SU-DHL-6 (cell line): ENCODE measurements around the gene DDB1.

ENCODE experiments used
- H2AFZ ChIP-seq: fragments of 200-600 bp; sonication (generic); 2 replicates; pipeline ENCODE4 v1.6.1; 2014; ENCODE audit warnings: low read depth, mild to moderate bottlenecking, moderate library complexity, mixed read lengths, antibody characterized with exemption, low read length; ENCODE audit not compliant: severe bottlenecking
- H3F3A ChIP-seq: fragments of 200-600 bp; shearing (Covaris generic); 2 replicates; pipeline ENCODE4 v1.6.0; 2016; ENCODE audit warnings: antibody characterized with exemption, mild to moderate bottlenecking; ENCODE audit not compliant: insufficient read depth
- H3K27ac ChIP-seq: fragments of 200-600 bp; sonication (generic); 2 replicates; pipeline ENCODE4 v1.5.1; 2016; ENCODE audit warnings: low read depth, mild to moderate bottlenecking, low read length, moderate library complexity, mixed read lengths
- H3K27me3 ChIP-seq: fragments of 200-600 bp; sonication (generic), shearing (Covaris generic); 2 replicates; pipeline ENCODE4 v1.6.0; 2014; ENCODE audit warnings: mild to moderate bottlenecking, low read length
- H3K36me3 ChIP-seq: fragments of 200-600 bp; sonication (generic); 2 replicates; pipeline ENCODE4 v1.6.1; 2014; ENCODE audit warnings: mild to moderate bottlenecking, low read length, mixed read lengths
- H3K4me2 ChIP-seq: fragments of 300-600, 200-600 bp; shearing (Covaris generic), sonication (generic); 2 replicates; pipeline ENCODE4 v1.6.0; 2014; ENCODE audit warnings: low read length, low read depth, mild to moderate bottlenecking; ENCODE audit not compliant: poor library complexity, severe bottlenecking
- H3K4me3 ChIP-seq: fragments of 200-600 bp; sonication (generic); 2 replicates; pipeline ENCODE4 v1.5.1; 2014; ENCODE audit warnings: antibody characterized with exemption, low read length, mild to moderate bottlenecking, mixed read lengths; ENCODE audit not compliant: insufficient read depth, poor library complexity, severe bottlenecking
- H3K79me2 ChIP-seq: fragments of 200-600 bp; sonication (generic); 2 replicates; pipeline ENCODE4 v1.6.1; 2014; ENCODE audit warnings: mild to moderate bottlenecking, low read length, moderate library complexity; ENCODE audit not compliant: insufficient read depth
- H3K9ac ChIP-seq: fragments of 200-600 bp; sonication (generic); 2 replicates; pipeline ENCODE4 v1.7.0; 2014; ENCODE audit warnings: mild to moderate bottlenecking, low read length
- H3K9me2 ChIP-seq: fragments of 200-600 bp; sonication (generic); replicated peaks from 2 replicates; pipeline ENCODE4 v1.6.1; 2014; ENCODE audit warnings: low read length; ENCODE audit not compliant: insufficient read depth
- H3K9me3 ChIP-seq: fragments of 200-600 bp; sonication (generic); 2 replicates; pipeline ENCODE4 v1.6.1; 2014; ENCODE audit warnings: low read length, mixed read lengths; ENCODE audit not compliant: insufficient read depth
- H4K20me1 ChIP-seq: fragments of 200-600 bp; sonication (generic); 2 replicates; pipeline ENCODE4 v1.6.1; 2014; ENCODE audit warnings: low read depth, mild to moderate bottlenecking, antibody characterized with exemption, low read length, moderate library complexity, mixed read lengths
- CTCF ChIP-seq: fragments of 200-600 bp; sonication (generic); IDR thresholded peaks from one replicate; pipeline ENCODE4 v1.5.1; 2017; ENCODE audit warnings: antibody characterized with exemption, mild to moderate bottlenecking, low read length, moderate library complexity; ENCODE audit not compliant: insufficient read depth, poor library complexity, severe bottlenecking
- EZH2phosphoT487 ChIP-seq: fragments of 200-600 bp; sonication (generic), shearing (Covaris generic); conservative IDR thresholded peaks from 2 replicates; pipeline ENCODE4 v1.6.1; 2018; ENCODE audit warnings: mild to moderate bottlenecking, antibody characterized with exemption, low read length, moderate library complexity, mixed read lengths

The DDB1 gene

DNA sequence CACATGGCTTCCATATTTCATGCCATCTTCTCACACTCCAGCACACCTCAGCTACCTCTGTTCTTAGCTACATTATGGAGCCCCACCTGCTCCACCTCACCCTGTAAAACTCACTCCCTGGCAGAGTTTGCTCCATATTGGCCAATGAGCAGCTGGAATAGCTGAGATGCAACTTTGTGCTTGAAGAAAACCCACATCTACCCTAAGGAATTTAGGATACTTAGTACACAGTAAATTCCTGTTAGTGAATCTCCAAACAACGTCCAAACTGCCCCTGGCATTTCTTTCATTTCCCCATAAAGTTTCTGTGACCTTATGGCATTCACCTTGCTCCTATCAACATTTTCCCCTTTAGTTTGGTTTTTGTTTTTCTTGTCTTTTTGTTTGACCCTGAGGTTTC lies 35.6 kb downstream of the DDB1 start:
- H3K27me3 ChIP-seq, result no peaks in the 10 kb centered on the region
- no peaks in the 10 kb centered on the region for H3K9me2 ChIP-seq
- no peaks in the 10 kb centered on the region for H3K36me3 ChIP-seq
- no peak overlapping the region for H3K9ac ChIP-seq
- no peaks in the 10 kb centered on the region for H4K20me1 ChIP-seq
- H3K27ac ChIP-seq, result 0 out of 2 replicates have a peak overlapping the region, but pooled peaks have one; percentile 20
- peaks cover 17% of the 10 kb centered on the region for H3K79me2 ChIP-seq
- TF ChIP-seq EZH2phosphoT487 (no peak), CTCF (no peak)
- H3K4me2 ChIP-seq, result no peak overlapping the region
- no peak overlapping the region for H2AFZ ChIP-seq
- peaks cover 16% of the 10 kb centered on the region for H3F3A ChIP-seq
- no peaks in the 10 kb centered on the region for H3K9me3 ChIP-seq
- H3K4me3 ChIP-seq, result no peak overlapping the region

DNA sequence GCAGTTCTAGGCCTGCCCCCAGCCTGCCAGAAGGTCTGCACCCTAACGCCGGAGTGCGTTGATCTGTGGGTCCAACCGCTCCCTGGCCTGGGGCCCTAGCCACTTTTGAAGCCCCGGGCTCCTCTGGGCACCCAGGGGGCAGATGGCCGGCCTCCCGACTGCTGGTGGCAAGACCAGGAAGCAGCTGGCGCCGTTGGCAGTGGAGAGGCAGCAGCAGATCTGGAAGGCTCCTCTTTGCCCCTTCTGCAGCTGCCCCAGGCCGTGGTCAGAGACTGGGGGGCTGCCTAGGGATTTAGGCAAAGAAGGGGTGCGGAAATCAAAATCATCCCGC lies 37.3 kb downstream of the DDB1 start:
- H3K9me2 ChIP-seq, result no peaks in the 10 kb centered on the region
- peaks cover 16% of the 10 kb centered on the region for H3F3A ChIP-seq
- H3K36me3 ChIP-seq, result no peaks in the 10 kb centered on the region
- no peaks in the 10 kb centered on the region for H4K20me1 ChIP-seq
- TF ChIP-seq CTCF (no peak), EZH2phosphoT487 (no peak)
- H3K27me3 ChIP-seq, result no peaks in the 10 kb centered on the region
- H3K79me2 ChIP-seq, result peaks cover 34% of the 10 kb centered on the region
- peak overlapping the region; percentile 88 for H3K27ac ChIP-seq
- H3K4me2 ChIP-seq, result peak overlapping the region; percentile 99
- peak overlapping the region; percentile 83 for H2AFZ ChIP-seq
- peak overlapping the region; percentile 81 for H3K4me3 ChIP-seq
- H3K9ac ChIP-seq, result peak overlapping the region; percentile 99
- no peaks in the 10 kb centered on the region for H3K9me3 ChIP-seq

GRCh38 chr11:61294717-61295595 lies 37.9 kb downstream of the DDB1 start, which contains the start of gene VWCE:
Gene VWCE (minus strand): TSS chr11:61295316. CDS start chr11:61295037, 279 bp downstream.
- H3K9me2 ChIP-seq, result no peaks in the 10 kb centered on the region
- H3K79me2 ChIP-seq, result peaks cover 34% of the 10 kb centered on the region
- peaks cover 16% of the 10 kb centered on the region for H3F3A ChIP-seq
- no peaks in the 10 kb centered on the region for H4K20me1 ChIP-seq
- H3K4me2 ChIP-seq, result peak within 1 kb of the TSS; percentile 99
- H3K27ac ChIP-seq, result peak within 1 kb of the TSS; percentile 88
- no peaks in the 10 kb centered on the region for H3K27me3 ChIP-seq
- H3K9ac ChIP-seq, result peak within 1 kb of the TSS; percentile 99
- TF ChIP-seq EZH2phosphoT487 (no peak), CTCF (no peak)
- no peaks in the 10 kb centered on the region for H3K36me3 ChIP-seq
- peak within 1 kb of the TSS; percentile 81 for H3K4me3 ChIP-seq
- no peaks in the 10 kb centered on the region for H3K9me3 ChIP-seq
- peak within 1 kb of the TSS; percentile 83 for H2AFZ ChIP-seq
